IPS-NIHi7 (cell line): ENCODE results near the gene COL4A6.
A peak's percentile ranks its signal among the peaks of the same experiment; 100 is the strongest.
"Not testable (repeated sequence)": the region's sequence is repeated elsewhere in the genome, so short reads cannot be mapped to it uniquely, and the experiment has no call there.

Source experiments
- DNase-seq: peaks from one replicate; pipeline ENCODE4 v3.0.0; 2012; ENCODE audit warnings: mixed read lengths; ENCODE audit errors: extremely low spot score

Gene COL4A6

GRCh38 chrX:108399418-108400165 lies 38.6 kb downstream of the COL4A6 start:
- DNase-seq = no peak

DNA sequence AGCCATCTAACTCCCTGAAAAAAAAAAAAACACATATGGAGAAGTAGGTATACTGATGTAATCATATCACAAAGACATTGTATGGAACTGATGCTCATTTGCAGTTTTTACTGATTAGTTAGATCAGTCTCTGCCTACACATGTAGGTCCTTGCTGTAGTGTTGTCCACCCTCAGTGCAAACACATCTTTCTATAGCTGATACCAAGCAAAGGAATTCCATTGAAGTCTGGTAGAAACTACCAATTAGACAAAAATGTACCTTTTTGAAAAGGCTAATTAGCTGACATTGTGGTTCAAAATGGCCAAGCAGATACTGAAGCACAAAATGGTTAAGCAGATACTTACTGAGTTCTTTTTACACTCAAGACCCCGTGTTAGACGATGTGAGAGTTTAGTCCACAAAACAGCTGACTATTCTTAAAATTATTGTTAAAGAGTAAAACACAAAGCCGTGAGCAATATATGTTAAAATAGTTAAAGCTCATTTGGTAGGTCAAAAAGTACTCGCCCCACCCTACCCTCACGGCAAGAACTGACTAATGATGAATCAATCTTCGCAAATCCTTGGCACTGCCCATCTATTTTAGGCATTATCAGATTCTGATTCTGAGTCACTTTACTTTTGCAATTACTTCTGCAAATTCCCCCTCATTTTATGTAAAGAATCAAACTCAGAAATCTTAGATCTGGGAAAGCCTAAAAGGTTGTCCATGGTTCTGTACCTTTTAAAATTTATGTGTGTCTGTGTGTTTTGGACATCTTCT lies 40.4 kb downstream of the COL4A6 start:
- no peak for DNase-seq

GRCh38 chrX:108396986-108397385 lies 41.2 kb downstream of the COL4A6 start:
- DNase-seq = no peak

- DNase-seq = peak; percentile 65
Measured at GRCh38 chrX:108396188-108396891, 41.9 kb downstream of the COL4A6 start.

DNA sequence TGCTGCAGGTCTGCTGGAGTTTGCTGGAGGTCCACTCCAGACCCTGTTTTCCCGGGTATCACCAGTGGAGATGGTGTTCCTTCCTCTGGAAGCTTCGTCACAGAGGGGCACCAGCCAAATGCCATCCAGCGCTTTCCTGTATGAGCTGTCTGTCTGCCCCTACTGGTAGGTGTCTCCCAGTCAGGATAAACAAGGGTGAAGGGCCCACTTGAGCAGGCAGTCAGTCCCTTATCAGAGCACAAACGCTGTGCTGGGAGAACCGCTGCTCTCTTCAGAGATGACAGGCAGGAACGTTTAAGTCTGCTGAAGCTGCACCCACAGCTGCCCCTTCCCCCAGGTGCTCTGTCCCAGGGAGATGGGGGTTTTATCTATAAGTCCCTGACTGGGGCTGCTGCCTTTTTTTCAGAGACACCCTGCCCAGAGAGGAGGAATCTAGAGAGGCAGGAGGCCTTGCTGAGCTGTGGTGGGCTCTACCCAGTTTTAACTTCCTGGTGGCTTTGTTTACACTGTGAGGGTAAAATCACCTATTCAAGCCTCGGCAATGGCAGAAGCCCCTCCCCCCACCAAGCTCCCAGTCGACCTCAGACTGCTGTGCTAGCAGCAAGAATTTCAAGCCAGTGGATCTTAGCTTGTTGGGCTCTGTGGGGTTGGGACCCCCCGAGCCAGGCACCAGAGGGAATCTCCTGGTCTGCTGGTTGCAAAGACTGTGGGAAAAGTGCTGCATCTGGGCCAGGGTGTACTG lies 47.1 kb downstream of the COL4A6 start:
- DNase-seq = not testable (repeated sequence)

DNA sequence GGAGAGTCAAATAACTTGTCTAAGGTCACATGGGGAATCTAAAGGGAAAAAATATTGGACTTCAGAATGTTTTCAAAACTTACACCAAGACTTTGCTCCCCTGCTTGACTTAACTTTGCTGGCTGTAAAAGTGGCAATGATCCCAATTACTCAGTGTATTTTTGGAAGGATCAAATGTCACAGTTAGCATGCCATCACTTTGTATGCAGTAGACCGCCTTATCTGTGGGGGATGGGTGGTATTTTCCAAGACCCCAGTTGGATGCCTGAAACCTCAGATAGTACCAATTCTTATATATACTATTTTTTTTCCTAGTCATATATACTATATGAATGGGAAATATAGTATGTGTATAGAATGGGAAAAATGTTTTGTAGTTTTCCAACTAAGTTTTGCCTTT lies 53.4 kb downstream of the COL4A6 start:
- DNase-seq = no peak

DNA sequence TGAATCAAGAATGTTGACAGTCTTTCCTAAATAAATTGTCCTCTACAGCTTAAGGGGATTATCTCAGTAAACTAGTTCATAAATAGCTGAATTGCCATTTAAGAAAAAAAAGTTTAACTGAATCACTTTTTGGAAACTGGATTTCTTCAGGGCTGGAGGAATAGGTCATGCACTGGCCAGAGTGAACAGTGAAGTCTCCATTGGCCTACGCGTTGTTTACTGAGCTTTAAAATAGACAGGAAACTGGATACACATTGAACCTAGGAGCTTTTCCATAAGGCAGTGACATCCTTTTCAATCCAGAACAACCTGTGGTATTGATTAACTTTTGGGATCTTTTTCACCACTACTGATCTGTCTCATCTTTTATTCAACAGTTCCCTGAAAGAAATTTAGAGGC lies 58.0 kb downstream of the COL4A6 start:
- no peak for DNase-seq

DNA sequence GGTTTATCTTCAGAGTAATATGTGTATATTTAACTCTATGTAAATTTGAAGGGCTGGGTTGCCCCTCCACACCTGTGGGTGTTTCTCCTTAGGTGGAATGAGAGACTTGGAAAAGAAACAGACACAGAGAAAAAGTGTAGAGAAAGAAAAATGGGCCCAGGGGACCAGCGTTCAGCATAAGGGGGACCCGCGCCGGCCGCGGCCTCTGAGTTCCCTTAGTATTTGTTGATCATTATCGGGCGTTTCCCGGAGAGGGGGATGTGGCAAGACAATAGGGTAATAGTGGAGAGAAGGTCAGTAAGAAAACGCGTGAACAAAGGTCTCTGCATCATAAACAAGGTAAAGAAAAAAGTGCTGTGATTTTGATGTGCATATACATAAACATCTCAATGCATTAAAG lies 61.4 kb downstream of the COL4A6 start:
- DNase-seq = not testable (repeated sequence)

DNA sequence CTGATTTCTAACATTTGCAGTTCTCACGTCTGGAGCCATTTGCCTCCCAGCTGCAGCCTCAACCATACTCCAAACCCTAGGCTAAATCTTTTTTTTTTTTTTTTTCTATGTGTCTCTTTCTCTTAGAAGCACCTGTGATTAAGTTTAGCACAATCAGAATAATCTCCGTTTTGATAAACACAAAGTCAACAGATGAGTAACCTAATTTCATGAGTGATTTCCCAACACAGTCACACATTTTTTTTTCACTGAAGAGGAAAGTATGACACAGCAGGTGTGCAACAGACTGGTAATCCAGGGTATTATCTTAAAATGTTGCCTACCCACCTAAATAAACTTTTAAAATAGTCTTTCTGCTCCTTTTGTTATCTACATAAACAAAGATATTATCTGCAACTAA lies 62.6 kb downstream of the COL4A6 start:
- DNase-seq = not testable (repeated sequence)

GRCh38 chrX:108366644-108367406 lies 71.4 kb downstream of the COL4A6 start:
- DNase-seq = no peak

GRCh38 chrX:108362026-108362425 lies 76.2 kb downstream of the COL4A6 start:
- DNase-seq = no peak

- no peak for DNase-seq
Measured at GRCh38 chrX:108361316-108361715, 76.9 kb downstream of the COL4A6 start.

DNA sequence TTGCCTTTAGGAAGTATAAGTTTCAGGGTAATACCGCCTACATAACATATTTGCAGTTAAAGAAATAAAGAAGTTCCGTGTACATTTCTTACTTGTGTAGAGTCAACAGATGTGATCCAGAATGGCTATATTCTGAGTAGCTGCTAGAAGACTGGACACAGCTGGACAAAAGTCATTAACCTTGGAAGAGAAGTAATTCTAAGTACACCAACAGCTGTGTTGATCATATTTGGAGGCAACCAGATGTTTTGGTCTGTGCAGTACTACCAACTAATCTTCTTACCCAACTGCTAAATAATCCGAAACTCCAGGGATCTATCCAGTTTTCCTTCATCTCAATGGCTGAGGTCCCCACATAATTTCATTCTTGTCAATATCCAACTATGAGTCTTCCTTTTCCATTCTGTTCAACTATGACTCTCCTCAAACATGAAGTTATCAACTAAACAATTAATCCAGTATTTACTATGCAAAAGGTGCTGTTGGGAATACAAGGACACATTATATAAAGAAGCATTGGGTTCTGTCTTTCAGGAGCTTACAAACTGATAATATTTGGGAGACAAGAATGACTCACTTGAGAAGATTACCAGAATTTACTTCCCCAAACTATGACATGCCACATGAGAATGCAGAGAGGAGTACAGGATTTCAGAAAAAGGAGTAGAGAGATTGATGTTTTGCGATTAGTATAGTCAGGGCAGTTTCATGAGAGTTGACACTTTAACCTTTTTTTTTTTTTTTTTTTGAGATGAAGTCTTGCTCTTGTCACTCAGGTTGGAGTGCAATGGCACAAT lies 78.2 kb downstream of the COL4A6 start:
- no peak for DNase-seq

GRCh38 chrX:108353452-108353851 lies 84.8 kb downstream of the COL4A6 start:
- DNase-seq = no peak

DNA sequence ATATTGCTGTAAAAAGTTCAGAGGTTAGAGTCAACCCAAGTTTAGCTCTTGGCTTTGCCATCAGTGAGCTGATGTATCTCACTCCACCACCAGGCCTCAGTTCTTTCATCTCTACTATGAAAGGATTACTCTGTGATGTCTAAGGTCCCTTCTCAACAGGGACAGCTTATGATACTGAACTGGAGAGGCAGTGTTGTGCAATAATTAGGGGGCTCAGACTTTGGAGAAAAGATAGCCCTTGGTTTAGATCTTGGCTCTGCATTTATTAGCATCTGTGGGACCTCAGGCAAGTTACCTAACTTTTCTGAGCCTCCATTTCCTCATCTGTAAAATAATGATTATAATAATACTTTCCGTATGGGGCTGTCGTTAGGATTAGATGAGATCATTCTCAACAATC lies 89.0 kb downstream of the COL4A6 start:
- DNase-seq = no peak

DNA sequence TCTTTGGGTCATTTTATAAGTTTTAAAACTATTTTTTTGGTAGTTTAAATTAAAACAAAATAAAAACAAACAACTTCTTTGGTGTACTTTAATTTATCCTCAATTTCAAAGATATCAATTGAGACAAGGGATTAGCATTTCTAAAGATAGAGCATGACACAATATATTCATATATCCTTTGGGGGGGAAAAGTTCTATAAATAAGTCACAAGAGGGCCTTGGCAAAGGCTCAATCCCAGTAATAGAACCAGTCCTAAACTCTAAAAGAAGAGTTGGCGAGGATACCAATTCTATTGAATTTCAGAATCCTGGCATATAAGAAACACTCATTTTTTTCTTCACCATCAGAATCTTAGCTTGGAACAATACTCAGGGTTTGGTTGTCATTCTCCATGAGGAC lies 89.7 kb downstream of the COL4A6 start:
- DNase-seq = no peak

GRCh38 chrX:108347800-108348199 lies 90.4 kb downstream of the COL4A6 start:
- peak; percentile 70 for DNase-seq

DNA sequence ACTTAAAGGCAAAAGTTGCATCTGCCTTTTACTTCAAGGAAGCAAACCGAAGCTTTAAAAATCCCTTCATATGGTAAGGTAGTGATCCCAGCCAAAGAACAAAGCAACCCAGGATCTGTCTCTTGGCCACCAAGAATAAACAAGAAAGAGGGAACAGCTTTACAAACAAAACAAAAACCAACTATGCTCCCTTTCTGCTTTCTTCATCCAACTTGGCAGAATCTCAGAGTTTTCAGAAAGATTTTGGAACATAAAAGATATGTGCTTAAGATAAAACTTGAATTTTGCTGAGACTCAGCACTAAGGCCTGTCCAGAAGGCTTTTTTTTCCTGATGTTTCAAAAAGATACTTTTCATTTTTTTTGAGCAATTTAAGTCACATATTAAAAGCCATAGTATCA lies 94.0 kb downstream of the COL4A6 start:
- DNase-seq = peak; percentile 22

DNA sequence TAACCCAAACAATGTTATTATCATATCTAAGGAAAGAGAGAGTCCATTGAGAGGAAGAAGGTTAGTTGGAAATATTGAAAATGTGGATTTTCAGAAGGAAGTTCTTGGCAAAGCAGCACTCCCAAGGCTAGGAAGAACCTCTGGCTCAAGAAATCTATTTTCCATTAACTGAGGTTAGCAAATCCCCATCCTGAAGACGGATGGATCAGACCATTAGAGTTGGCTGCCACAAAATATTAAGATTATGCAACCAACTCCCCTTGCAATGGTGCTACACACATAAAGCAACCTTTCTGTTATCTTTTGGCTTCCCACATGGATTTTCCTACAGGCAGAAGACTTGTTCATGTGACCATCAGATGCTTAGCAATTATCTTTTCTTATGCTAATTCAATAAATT lies 96.3 kb downstream of the COL4A6 start:
- DNase-seq = no peak

DNA sequence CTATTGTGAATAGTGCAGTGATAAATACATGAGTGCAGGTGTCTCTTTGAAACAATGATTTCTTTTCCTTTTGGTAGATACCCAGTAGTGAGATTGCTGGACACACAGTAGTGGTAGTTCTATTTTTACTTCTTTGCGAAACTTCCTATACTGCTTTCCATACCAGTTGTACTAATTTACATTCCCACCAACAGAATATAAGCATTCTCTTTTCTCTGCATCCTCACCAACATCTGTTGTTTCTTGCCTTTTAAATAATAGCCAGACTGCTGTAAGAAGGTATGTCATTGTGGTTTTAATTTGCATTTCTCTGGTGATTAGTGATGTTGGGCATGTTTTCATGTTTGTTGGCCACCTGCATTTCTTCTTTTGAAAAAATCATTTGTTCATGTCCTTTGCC lies 105.9 kb downstream of the COL4A6 start:
- DNase-seq = no peak
